ENCODE data around the gene ING4.
A peak's percentile ranks its signal among the peaks of the same experiment; 100 is the strongest.

GRCh38 chr12:6664902-6665301 lies 2.0 kb upstream of the ING4 start:
- peak; percentile 76 for TF ChIP-seq CEBPB (IDR thresholded peaks at IDR 0.05; ENCODE audit: low read depth, low read length)
- TF ChIP-seq CTCF (conservative IDR thresholded peaks at IDR 0.05; ENCODE audit: low read depth, low read length), result no peak
- TF ChIP-seq POLR2A (IDR thresholded peaks at IDR 0.05; ENCODE audit: low read depth, low read length), result no peak
- TF ChIP-seq, protein P1, sequence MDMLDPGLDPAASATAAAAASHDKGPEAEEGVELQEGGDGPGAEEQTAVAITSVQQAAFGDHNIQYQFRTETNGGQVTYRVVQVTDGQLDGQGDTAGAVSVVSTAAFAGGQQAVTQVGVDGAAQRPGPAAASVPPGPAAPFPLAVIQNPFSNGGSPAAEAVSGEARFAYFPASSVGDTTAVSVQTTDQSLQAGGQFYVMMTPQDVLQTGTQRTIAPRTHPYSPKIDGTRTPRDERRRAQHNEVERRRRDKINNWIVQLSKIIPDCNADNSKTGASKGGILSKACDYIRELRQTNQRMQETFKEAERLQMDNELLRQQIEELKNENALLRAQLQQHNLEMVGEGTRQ (IDR thresholded peaks at IDR 0.05; ENCODE audit: low read depth, low read length), result no peak
- no peak for TF ChIP-seq MAFK (IDR thresholded peaks at IDR 0.05; ENCODE audit: low read depth, low read length)
